Measurements from ENCODE around the gene DDX41. TPM values are rescaled to one million over a fixed set of nuclear protein-coding genes. Genes with fewer than 3 reads are reported as not detected.

The DDX41 gene
- total and polyA plus RNA-seq, 2 of the 13 experiments (the other 11 are each of a cell fraction or from before 2014, with no cell fraction given): 62.8 to 105 TPM

GRCh38 chr5:177472460-177473442 lies 44.0 kb downstream of the DDX41 start (continued):
- TF ChIP-seq KAT2B (IDR thresholded peaks at IDR 0.05; ENCODE audit: borderline replicate concordance, low read depth, low read length) (no peak), PHF20 (CRISPR knock-in tag; IDR thresholded peaks at IDR 0.05) (no peak), MYC (CRISPR knock-in tag; IDR thresholded peaks at IDR 0.05; ENCODE audit: borderline replicate concordance) (peak; percentile 62), FOXC1 (CRISPR knock-in tag; IDR thresholded peaks at IDR 0.05; ENCODE audit: borderline replicate concordance) (no peak), NR3C1 (CRISPR knock-in tag; IDR thresholded peaks at IDR 0.05) (no peak), TAF1 (CRISPR knock-in tag; IDR thresholded peaks at IDR 0.05) (peak; percentile 16; the same call in 1 of the 2 replicates), SP5 (CRISPR knock-in tag; IDR thresholded peaks at IDR 0.05; ENCODE audit: borderline replicate concordance, low read depth) (peak; percentile 30; the same call in 1 of the 2 replicates), KMT2B (CRISPR knock-in tag; IDR thresholded peaks at IDR 0.05) (no peak), JARID2 (CRISPR knock-in tag; IDR thresholded peaks at IDR 0.05; ENCODE audit: insufficient replicate concordance) (no peak), ZNF558 (CRISPR knock-in tag; IDR thresholded peaks at IDR 0.05; ENCODE audit: borderline replicate concordance) (no peak; the same call in 1 of the 2 replicates), ZNF619 (CRISPR knock-in tag; IDR thresholded peaks at IDR 0.05) (no peak), ZFX (CRISPR knock-in tag; IDR thresholded peaks at IDR 0.05; ENCODE audit: low read depth) (0 out of 2 replicates have a peak, but pooled peaks have one; percentile 1), STAT5B (CRISPR knock-in tag; IDR thresholded peaks at IDR 0.05) (no peak), ZNF792 (CRISPR knock-in tag; IDR thresholded peaks at IDR 0.05) (no peak), XRCC5 (optimal IDR thresholded peaks at IDR 0.05; ENCODE audit: low read length) (peak; percentile 20), THAP11 (CRISPR knock-in tag; IDR thresholded peaks at IDR 0.05) (0 out of 2 replicates have a peak, but pooled peaks have one; percentile 17), TCF7L2 (IDR thresholded peaks at IDR 0.05; ENCODE audit: low read depth, low read length) (no peak), FOXK2 (IDR thresholded peaks at IDR 0.05) (no peak), TARDBP (CRISPR knock-in tag; IDR thresholded peaks at IDR 0.05) (no peak), TFDP1 (CRISPR knock-in tag; IDR thresholded peaks at IDR 0.05; ENCODE audit: borderline replicate concordance) (peak; percentile 23; the same call in 1 of the 2 replicates), RNF2 (conservative IDR thresholded peaks at IDR 0.05; ENCODE audit: low read depth) (no peak), WIZ (CRISPR knock-in tag; IDR thresholded peaks at IDR 0.05) (no peak), ZBTB10 (CRISPR knock-in tag; IDR thresholded peaks at IDR 0.05; ENCODE audit: borderline replicate concordance) (no peak), ZNF121 (CRISPR knock-in tag; IDR thresholded peaks at IDR 0.05) (no peak), MAZ (IDR thresholded peaks at IDR 0.05; ENCODE audit: borderline replicate concordance, low read depth, low read length) (no peak), MAZ (CRISPR knock-in tag; IDR thresholded peaks at IDR 0.05; ENCODE audit: low read depth) (no peak; the same call in 1 of the 2 replicates), MED1 (CRISPR knock-in tag; IDR thresholded peaks at IDR 0.05) (no peak), ZNF75D (CRISPR knock-in tag; IDR thresholded peaks at IDR 0.05; ENCODE audit: borderline replicate concordance) (no peak), NFE2L1 (CRISPR knock-in tag; IDR thresholded peaks at IDR 0.05; ENCODE audit: borderline replicate concordance) (no peak)

Measured in HepG2 (cell line).